Fibroblast of upper back skin (primary cell): ENCODE measurements around the gene BCOR.
A peak's percentile ranks its signal among the peaks of the same experiment; 100 is the strongest.

ENCODE experiments used
- DNase-seq: peaks from one replicate; pipeline ENCODE4 v3.0.0-alpha.2; 2013

BCOR gene

GRCh38 chrX:40111868-40112267 is 14.1 kb upstream of the BCOR start:
- DNase-seq = no peak

GRCh38 chrX:40109288-40110008 is 11.7 kb upstream of the BCOR start:
- DNase-seq = no peak

- DNase-seq = peak; percentile 77
These were observed 11.2 kb upstream of the BCOR start for GRCh38 chrX:40108959-40109287.

- no peak for DNase-seq
These were observed 10.6 kb upstream of the BCOR start for GRCh38 chrX:40108162-40108958.

DNA sequence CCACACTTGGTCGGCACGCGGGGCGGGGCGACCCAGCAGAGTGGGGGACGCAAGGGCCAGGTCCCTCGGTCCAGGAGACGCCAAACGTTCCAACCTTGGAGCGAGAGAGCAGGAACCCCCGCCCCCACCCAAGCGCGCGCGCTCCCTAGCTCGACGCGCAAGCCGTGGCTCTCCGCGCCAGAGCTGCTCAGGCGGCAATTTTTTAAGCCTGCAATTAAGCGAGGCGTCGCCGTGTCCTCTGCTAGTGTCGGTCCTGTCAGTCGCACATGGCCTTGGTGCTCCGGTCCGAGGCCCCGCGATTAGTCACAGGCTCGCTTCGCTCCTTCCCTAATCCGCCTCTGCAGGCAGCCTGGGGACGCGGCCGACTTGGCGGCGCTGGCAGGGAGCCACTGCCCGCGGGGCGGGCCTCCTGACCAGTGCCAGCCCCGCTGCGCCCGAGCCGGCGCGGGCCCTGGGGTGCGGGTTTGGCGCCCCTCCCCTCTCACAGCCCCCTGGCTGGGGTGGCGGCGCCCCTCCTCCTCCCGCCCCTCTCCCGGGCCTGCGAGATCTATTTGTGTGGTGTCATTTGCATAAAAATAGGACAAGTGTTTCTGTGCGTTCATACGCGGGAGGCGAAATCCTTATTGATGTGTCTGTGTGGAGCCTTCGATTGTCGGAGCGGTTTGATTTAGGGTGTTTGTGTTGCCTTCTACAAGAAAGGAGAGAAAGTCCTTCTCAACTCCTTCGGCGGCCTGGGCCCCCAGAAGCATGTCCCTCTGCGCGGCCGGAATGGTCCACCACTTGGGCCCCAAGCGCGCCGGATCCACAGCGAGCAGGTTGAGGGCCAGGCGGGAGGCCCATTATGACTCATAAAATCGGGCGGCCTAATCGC is 9.8 kb upstream of the BCOR start:
- DNase-seq = no peak

GRCh38 chrX:40106676-40107290 is 9.0 kb upstream of the BCOR start:
- no peak for DNase-seq

- DNase-seq = no peak
These were observed 8.3 kb upstream of the BCOR start for GRCh38 chrX:40105835-40106675.

DNA sequence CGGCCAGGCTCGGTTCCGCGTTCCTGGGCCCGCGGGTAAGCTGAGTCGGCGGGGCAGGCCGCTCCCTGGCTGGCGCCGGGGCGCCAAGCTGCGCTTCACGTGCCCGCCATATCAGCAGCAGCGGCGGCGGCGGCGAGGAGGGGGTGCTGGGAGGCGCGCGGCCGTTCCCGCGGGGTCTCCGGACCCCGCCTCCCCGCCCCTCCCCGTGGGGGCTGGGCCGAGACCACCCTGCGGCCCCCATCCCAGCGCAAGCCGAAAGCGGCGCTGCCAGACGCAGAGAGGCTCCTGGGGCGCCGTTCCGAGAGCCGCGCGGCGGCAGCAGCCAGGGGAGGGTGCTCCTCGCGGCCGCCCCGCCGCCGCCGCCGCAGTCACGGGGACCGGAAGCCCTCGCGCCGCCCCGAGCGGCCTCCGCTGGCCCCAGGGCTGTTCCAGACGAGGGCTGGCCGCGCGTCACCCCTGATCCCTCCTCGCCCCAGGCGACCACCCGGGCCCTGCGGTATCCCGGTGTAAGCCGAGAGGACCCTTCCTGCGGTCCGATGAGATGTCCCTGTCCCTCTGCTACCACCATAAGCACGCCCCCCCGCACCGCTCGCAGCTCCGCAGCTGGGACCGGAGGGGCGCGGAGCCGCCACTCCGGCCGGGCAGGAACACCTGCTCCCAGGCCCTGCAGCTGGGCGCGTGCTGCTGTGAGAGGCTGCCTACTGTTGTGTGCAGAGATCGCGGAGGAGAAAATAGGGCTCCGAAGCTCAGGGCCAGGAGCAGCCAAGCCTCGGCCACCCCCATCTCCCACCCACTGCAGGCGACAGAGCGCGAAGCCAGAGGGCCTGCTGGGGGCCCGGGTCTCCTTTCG is 7.5 kb upstream of the BCOR start:
- no peak for DNase-seq

- DNase-seq = peak; percentile 65
These were observed 6.8 kb upstream of the BCOR start for GRCh38 chrX:40104630-40104984.

DNA sequence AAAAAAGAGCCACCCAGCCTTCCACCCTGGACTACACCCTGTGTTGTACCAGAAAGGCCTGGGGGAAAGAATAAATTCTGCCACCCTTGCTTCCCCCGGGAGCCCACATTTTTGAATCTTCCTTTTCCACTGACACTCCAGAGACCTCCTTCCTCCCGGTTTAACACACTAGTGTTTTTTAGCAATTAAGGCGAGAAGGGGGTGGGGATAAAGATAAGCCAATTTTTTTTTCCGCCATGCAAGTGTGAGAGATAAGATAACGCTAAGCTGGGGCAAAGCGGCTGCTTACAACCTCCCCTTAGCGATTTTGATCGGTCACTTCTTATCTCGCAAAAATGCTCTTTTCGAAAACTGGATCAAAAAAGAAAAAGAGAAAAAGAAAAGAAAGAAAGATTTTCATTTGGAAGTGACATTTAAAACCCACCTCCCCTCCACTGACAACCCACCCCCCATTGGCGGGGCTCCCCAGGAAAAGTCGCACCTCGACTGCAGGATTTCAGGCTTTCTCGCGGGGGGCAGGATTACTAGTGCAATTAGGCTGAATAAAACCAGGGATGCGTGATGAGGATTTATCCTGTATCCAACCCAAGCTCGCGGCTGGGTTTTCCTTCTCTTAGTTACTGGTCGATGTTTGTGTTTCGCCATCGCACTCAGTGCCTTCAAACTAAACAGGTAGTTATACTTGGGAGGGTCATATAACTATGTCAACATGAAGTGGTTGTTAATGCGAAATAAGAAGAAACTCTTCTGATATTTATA is 6.0 kb upstream of the BCOR start:
- DNase-seq = no peak

- DNase-seq = no peak
These were observed 4.9 kb upstream of the BCOR start for GRCh38 chrX:40102393-40103381.

DNA sequence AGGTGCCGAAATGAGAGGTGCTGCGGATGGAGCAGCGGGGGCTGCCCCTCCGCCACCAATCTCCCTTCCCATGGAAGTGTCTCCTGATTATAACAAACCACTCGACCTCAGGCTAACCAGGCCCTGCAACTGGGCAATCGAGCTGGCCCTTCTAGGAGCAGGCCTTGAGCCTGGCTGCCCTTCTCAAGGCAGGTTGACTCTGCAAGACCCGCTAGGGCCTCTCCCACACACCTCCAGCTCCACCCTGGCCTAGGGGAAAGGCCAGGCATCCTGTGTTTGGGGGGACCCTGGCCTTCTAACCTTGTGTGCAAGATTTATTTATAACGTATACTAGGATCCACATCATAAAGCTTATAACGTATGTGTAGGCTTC is 3.7 kb upstream of the BCOR start:
- DNase-seq = no peak

DNA sequence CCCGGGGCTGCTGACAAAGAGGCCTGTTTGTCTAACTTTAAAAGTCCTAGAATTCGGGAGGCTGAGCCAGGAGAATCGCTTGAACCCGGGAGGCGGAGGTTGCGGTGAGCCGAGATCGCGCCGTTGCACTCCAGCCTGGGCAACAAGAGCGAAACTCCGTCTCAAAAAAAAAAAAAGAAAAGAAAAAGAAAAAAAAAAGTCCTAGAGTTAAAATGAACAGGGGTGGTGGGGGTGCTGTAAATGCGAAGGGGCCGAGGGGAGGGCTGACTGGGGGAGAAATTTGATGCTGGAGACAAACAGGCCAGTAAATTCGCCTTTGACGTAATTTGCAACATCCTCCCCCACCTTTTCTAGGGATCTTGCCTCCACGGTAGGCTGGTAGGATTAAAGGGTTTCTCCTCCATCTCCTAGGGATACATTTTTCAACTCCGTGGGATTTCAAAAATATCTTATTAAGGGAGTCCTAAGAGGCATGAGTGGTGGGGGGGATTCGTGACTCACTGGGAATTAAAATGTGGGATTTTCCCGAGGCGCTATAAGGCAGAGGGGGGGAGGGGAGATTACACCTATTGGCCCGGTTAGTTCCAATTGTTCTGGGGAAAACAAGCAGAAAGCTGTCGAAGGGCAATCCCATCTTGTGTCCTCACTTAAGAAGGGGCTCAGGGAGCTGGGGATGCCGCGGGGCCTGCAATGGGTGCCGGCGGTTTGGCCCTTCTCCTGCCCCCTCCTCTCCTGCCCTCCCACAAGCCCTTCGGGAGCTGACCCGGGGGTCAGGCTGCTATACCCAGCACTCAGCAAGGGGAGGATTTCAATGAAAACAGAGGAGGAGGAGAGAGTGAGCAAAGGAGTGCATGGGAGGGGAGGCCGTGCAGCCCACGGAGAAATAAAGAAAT is 3.0 kb upstream of the BCOR start:
- no peak for DNase-seq

GRCh38 chrX:40100141-40100536 is 2.4 kb upstream of the BCOR start:
- DNase-seq = no peak

GRCh38 chrX:40099055-40099958 is 1.5 kb upstream of the BCOR start:
- no peak for DNase-seq

DNA sequence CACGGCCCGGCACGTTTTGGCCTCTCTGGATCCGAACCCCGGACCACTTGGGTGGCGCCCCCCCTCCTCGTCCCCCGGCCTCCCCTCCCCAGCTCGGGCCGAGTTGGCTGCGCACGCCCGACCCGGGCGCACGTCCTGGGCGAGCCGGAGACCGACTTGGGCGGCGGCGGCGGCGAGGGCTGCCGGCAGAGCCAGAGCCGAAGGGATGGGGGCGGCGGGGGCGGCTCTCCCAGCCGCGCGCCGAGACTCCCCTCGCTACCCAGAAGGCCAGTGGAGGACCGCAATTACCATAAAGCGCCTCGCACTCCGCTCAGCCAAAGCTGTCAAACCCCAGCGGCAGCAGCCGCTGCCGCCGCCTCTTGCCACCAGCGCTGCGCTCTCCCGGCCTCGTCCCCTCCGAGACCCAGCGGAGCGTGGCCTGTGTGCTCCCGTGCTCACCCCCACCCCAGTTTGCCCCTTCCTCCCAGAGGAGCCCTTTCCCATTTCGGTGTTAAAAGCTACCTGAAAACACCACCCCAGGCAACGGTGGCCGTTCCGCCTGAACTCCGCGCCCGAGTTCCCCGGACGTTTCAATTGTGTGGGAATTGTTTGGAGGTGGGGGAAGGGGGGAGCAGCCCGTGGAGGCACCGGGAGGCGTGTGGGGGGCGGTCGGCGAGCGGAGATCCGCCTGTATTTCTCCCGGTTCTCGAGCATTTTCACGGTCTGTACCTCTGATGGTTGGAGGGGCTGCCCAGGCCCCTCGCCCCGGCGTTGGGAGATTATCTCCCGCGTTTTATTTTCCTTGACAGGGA is 701 bp upstream of the BCOR start:
- DNase-seq = peak; percentile 59
